ENCODE measurements around the gene PLD5.

DNA sequence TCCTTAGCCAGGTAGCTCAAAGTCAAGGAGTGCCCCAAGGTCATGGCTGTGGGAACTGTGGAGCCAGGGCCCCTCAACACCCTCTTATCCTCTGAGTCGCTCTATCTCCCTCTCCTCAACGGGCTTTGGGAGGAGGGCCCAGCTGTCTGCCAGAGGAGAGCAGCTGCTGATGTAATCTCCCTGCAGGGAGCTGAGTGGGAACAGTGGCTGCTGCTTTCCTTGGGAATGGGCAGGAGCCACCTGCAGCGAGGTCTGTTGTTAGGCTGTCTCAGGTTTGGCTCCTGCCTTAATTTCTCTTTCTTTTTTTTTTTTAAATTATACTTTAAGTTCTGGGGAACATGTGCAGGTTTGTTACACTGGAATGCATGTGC is 466.8 kb downstream of the PLD5 start:
- TF ChIP-seq SPI1 (IDR thresholded peaks at IDR 0.05; ENCODE audit: low read depth, low read length): no peak
- TF ChIP-seq POLR2A (IDR thresholded peaks at IDR 0.05; ENCODE audit: low read depth, low read length): no peak

Measured in GM12891 (cell line).